ENCODE data around the gene FLYWCH1. TPM values are rescaled to one million over a fixed set of nuclear protein-coding genes. Genes with fewer than 3 reads are reported as not detected.

The FLYWCH1 gene
- total RNA-seq, 1 experiment from 2014 or later, result 23.3 TPM

- Histone ChIP-seq H3K9me3 (no peaks in the 10 kb centered on the region), H3K36me3 (ENCODE audit: control insufficient read depth, insufficient read depth, low read length) (no peaks in the 10 kb centered on the region), H3K27me3 (replicated peaks; ENCODE audit: control insufficient read depth, insufficient read depth, low read length) (no peaks in the 10 kb centered on the region), H3K4me3 (ENCODE audit: low read depth, low read length) (no peak overlapping the region), H3K4me1 (0 out of 2 replicates have a peak, but pooled peaks cover 8% of the 10 kb centered on the region)
- CTCF ChIA-PET, result no interaction called here
- DNase-seq, result no peak
- POLR2A ChIA-PET, result no interaction called here
- no peaks in the 10 kb centered on the region for H3K27me3 Mint-ChIP-seq (ENCODE audit: insufficient read depth, unreplicated experiment)
- no peak overlapping the region for H3K27ac Mint-ChIP-seq (ENCODE audit: unreplicated experiment)
- no peak for TF ChIP-seq CTCF (IDR thresholded peaks at IDR 0.05; ENCODE audit: insufficient read depth in 1 of 2, low read depth in 1 of 2, low read length in 1 of 2, severe bottlenecking in 1 of 2, unreplicated experiment in 1 of 2)
- no peaks in the 10 kb centered on the region for H3K36me3 Mint-ChIP-seq (ENCODE audit: insufficient read depth, unreplicated experiment)
- H3K9me3 Mint-ChIP-seq (ENCODE audit: unreplicated experiment), result no peaks in the 10 kb centered on the region
- BruUV-seq (replicated peaks), result no TSS peak
- H3K4me1 Mint-ChIP-seq (ENCODE audit: low read depth, unreplicated experiment), result no peaks in the 10 kb centered on the region
- intact Hi-C loops (cut with micrococcal nuclease; ENCODE audit: unreplicated experiment), result no loop called here
- no peak overlapping the region for H3K4me3 Mint-ChIP-seq (ENCODE audit: unreplicated experiment)
Measured at GRCh38 chr16:2986623-2987188, 75.0 kb downstream of the FLYWCH1 start.

GRCh38 chr16:2987286-2987685 lies 75.6 kb downstream of the FLYWCH1 start:
- H3K27me3 Mint-ChIP-seq (ENCODE audit: insufficient read depth, unreplicated experiment), result no peaks in the 10 kb centered on the region
- no peak overlapping the region for H3K27ac Mint-ChIP-seq (ENCODE audit: unreplicated experiment)
- Histone ChIP-seq H3K9me3 (no peaks in the 10 kb centered on the region), H3K36me3 (ENCODE audit: control insufficient read depth, insufficient read depth, low read length) (no peaks in the 10 kb centered on the region), H3K27me3 (replicated peaks; ENCODE audit: control insufficient read depth, insufficient read depth, low read length) (no peaks in the 10 kb centered on the region), H3K4me1 (0 out of 2 replicates have a peak, but pooled peaks cover 8% of the 10 kb centered on the region), H3K4me3 (ENCODE audit: low read depth, low read length) (no peak overlapping the region)
- no peak for DNase-seq
- ChIA-PET POLR2A (no interaction called here), CTCF (no interaction called here)
- H3K4me3 Mint-ChIP-seq (ENCODE audit: unreplicated experiment), result no peak overlapping the region
- no peaks in the 10 kb centered on the region for H3K9me3 Mint-ChIP-seq (ENCODE audit: unreplicated experiment)
- intact Hi-C loops (cut with micrococcal nuclease; ENCODE audit: unreplicated experiment), result no loop called here
- H3K36me3 Mint-ChIP-seq (ENCODE audit: insufficient read depth, unreplicated experiment), result no peaks in the 10 kb centered on the region
- BruUV-seq (replicated peaks), result no TSS peak
- H3K4me1 Mint-ChIP-seq (ENCODE audit: low read depth, unreplicated experiment), result no peaks in the 10 kb centered on the region
- TF ChIP-seq CTCF (IDR thresholded peaks at IDR 0.05; ENCODE audit: insufficient read depth in 1 of 2, low read depth in 1 of 2, low read length in 1 of 2, severe bottlenecking in 1 of 2, unreplicated experiment in 1 of 2), result no peak

GRCh38 chr16:2987833-2988232 lies 76.1 kb downstream of the FLYWCH1 start:
- Mint-ChIP-seq H3K27me3 (ENCODE audit: insufficient read depth, unreplicated experiment) (no peaks in the 10 kb centered on the region), H3K27ac (ENCODE audit: unreplicated experiment) (no peak overlapping the region), H3K36me3 (ENCODE audit: insufficient read depth, unreplicated experiment) (no peaks in the 10 kb centered on the region), H3K9me3 (ENCODE audit: unreplicated experiment) (no peaks in the 10 kb centered on the region), H3K4me3 (ENCODE audit: unreplicated experiment) (no peak overlapping the region), H3K4me1 (ENCODE audit: low read depth, unreplicated experiment) (no peaks in the 10 kb centered on the region)
- no peak for TF ChIP-seq CTCF (IDR thresholded peaks at IDR 0.05; ENCODE audit: insufficient read depth in 1 of 2, low read depth in 1 of 2, low read length in 1 of 2, severe bottlenecking in 1 of 2, unreplicated experiment in 1 of 2)
- BruUV-seq (replicated peaks), result no TSS peak
- no peak overlapping the region for H3K4me3 ChIP-seq (ENCODE audit: low read depth, low read length)
- no peaks in the 10 kb centered on the region for H3K9me3 ChIP-seq
- no peaks in the 10 kb centered on the region for H3K36me3 ChIP-seq (ENCODE audit: control insufficient read depth, insufficient read depth, low read length)
- ChIA-PET CTCF (no interaction called here), POLR2A (no interaction called here)
- H3K27me3 ChIP-seq (replicated peaks; ENCODE audit: control insufficient read depth, insufficient read depth, low read length), result no peaks in the 10 kb centered on the region
- intact Hi-C loops (cut with micrococcal nuclease; ENCODE audit: unreplicated experiment), result no loop called here
- H3K4me1 ChIP-seq, result 0 out of 2 replicates have a peak, but pooled peaks cover 8% of the 10 kb centered on the region
- no peak for DNase-seq

Data from Caco-2 (cell line).